HepG2 (cell line): ENCODE data around the gene RBM26. TPM values are rescaled to one million over a fixed set of nuclear protein-coding genes. Genes with fewer than 3 reads are reported as not detected.
A peak's percentile ranks its signal among the peaks of the same experiment; 100 is the strongest.

Source experiments
- CCDC6 ChIP-seq: sonication (generic); formaldehyde crosslinking; IDR thresholded peaks from 2 replicates; pipeline ENCODE4 v1.8.1; 2022; ENCODE audit warnings: mild to moderate bottlenecking, missing genetic modification reagents, moderate library complexity
- HMG20A ChIP-seq: IDR thresholded peaks from 2 replicates; pipeline ENCODE4 v1.6.1; 2016; ENCODE audit warnings: borderline replicate concordance
- MZF1 ChIP-seq: sonication (generic); formaldehyde crosslinking; IDR thresholded peaks from 2 replicates; pipeline ENCODE4 v1.8.1; 2023; ENCODE audit warnings: mild to moderate bottlenecking, missing genetic modification reagents, borderline replicate concordance
- NR3C1 ChIP-seq: sonication (generic); formaldehyde crosslinking; IDR thresholded peaks from 2 replicates; pipeline ENCODE4 v1.4.0; 2020; ENCODE audit warnings: missing genetic modification reagents
- RXRB ChIP-seq: IDR thresholded peaks from 2 replicates; pipeline ENCODE4 v1.6.1; 2016; ENCODE audit warnings: borderline replicate concordance, missing genetic modification reagents, missing compliant biosample characterization
- SMC3 ChIP-seq: IDR thresholded peaks from 2 replicates; pipeline ENCODE4 v1.6.1; 2011; ENCODE audit warnings: low read length, improper control_type of control experiment
- SP2 ChIP-seq: sonication (generic); formaldehyde crosslinking; IDR thresholded peaks from 2 replicates; pipeline ENCODE4 v1.5.1; 2020; ENCODE audit warnings: mild to moderate bottlenecking, missing genetic modification reagents
- SRY ChIP-seq: sonication (generic); formaldehyde crosslinking; IDR thresholded peaks from 2 replicates; pipeline ENCODE4 v1.8.0; 2022; ENCODE audit warnings: mild to moderate bottlenecking, missing genetic modification reagents
- STAT5B ChIP-seq: sonication (generic); formaldehyde crosslinking; IDR thresholded peaks from 2 replicates; pipeline ENCODE4 v1.4.0; 2020; ENCODE audit warnings: missing genetic modification reagents
- THYN1 ChIP-seq: sonication (generic); formaldehyde crosslinking; IDR thresholded peaks from 2 replicates; pipeline ENCODE4 v1.8.1; 2023; ENCODE audit warnings: low read depth, mild to moderate bottlenecking, moderate library complexity, missing genetic modification reagents, borderline replicate concordance
- TOE1 ChIP-seq: sonication (generic); formaldehyde crosslinking; IDR thresholded peaks from 2 replicates; pipeline ENCODE4 v1.4.0; 2020; ENCODE audit warnings: mild to moderate bottlenecking, missing genetic modification reagents
- TOPORS ChIP-seq: sonication (generic); formaldehyde crosslinking; IDR thresholded peaks from 2 replicates; pipeline ENCODE4 v1.8.0; 2023; ENCODE audit warnings: mild to moderate bottlenecking, missing genetic modification reagents
- ZNF260 ChIP-seq: sonication (generic); formaldehyde crosslinking; IDR thresholded peaks from 2 replicates; pipeline ENCODE4 v1.4.0; 2020; ENCODE audit warnings: missing genetic modification reagents, low read depth, mild to moderate bottlenecking, borderline replicate concordance
- ZNF274 ChIP-seq: sonication (generic); formaldehyde crosslinking; IDR thresholded peaks from 2 replicates; pipeline ENCODE4 v1.5.1; 2020; ENCODE audit warnings: mild to moderate bottlenecking, missing genetic modification reagents
- ZNF296 ChIP-seq: sonication (generic); formaldehyde crosslinking; conservative IDR thresholded peaks from 2 replicates; pipeline ENCODE4 v1.5.0; 2020; ENCODE audit warnings: mild to moderate bottlenecking, missing genetic modification reagents
- ZNF431 ChIP-seq: sonication (generic); formaldehyde crosslinking; IDR thresholded peaks from 2 replicates; pipeline ENCODE4 v1.9.0; 2022; ENCODE audit warnings: missing genetic modification reagents, low read depth, mild to moderate bottlenecking, borderline replicate concordance
- ZNF564 ChIP-seq: sonication (generic); formaldehyde crosslinking; IDR thresholded peaks from 2 replicates; pipeline ENCODE4 v1.8.1; 2023; ENCODE audit warnings: mild to moderate bottlenecking, missing genetic modification reagents
- ZNF7 ChIP-seq: IDR thresholded peaks from 2 replicates; pipeline ENCODE4 v1.6.1; 2016; ENCODE audit warnings: missing biosample characterization, missing genetic modification reagents
- polyA plus RNA-seq, 8 experiments: library from polyadenylated mRNA; depleted of rRNA in 3 of 8; stranded (reverse) in 7 of 8; unstranded in 1 of 8; fragments of >200 nt; fragmentation: Illumina TruSeq in 4 of 8; extraction: Trizol in 4 of 8; gene quantifications; 2 replicates each; pipeline versions ENCODE4 v1.2.1 to v1.2.3, GENCODE V29; 2011 to 2016; ENCODE audit warnings: low read depth in 4 of 8, missing spikeins in 1 of 8, mixed read lengths in 1 of 8; ENCODE audit not compliant: insufficient read depth in 1 of 8
- total RNA-seq, 5 experiments: library from RNA; depleted of rRNA; stranded (reverse); fragments of >200 nt; fragmentation: Illumina TruSeq; extraction: Trizol; gene quantifications; 2 replicates each; pipeline ENCODE4 v1.2.3, GENCODE V29; 2016; ENCODE audit warnings: low read depth in 1 of 5
- TF ChIP-seq, protein P1 (sequence below): sonication (generic); formaldehyde crosslinking; IDR thresholded peaks from 2 replicates; pipeline ENCODE4 v1.5.1; 2020; ENCODE audit warnings: mild to moderate bottlenecking, missing genetic modification reagents, moderate library complexity
- TF ChIP-seq, protein P2 (sequence below): sonication (generic); formaldehyde crosslinking; IDR thresholded peaks from 2 replicates; pipeline ENCODE4 v1.9.0; 2022; ENCODE audit warnings: low read depth, missing genetic modification reagents
- TF ChIP-seq, protein P3 (sequence below): fragments of 450-650 bp; IDR thresholded peaks from 2 replicates; pipeline ENCODE4 v1.6.1; 2016
- TF ChIP-seq, protein P4 (sequence below): sonication (generic); formaldehyde crosslinking; IDR thresholded peaks from 2 replicates; pipeline ENCODE4 v1.4.0; 2020; ENCODE audit warnings: missing genetic modification reagents, borderline replicate concordance

The RBM26 gene
- total and polyA plus RNA-seq, 2 of the 13 experiments (the other 11 are each of a cell fraction or from before 2014, with no cell fraction given) = 19.4 to 34.4 TPM

DNA sequence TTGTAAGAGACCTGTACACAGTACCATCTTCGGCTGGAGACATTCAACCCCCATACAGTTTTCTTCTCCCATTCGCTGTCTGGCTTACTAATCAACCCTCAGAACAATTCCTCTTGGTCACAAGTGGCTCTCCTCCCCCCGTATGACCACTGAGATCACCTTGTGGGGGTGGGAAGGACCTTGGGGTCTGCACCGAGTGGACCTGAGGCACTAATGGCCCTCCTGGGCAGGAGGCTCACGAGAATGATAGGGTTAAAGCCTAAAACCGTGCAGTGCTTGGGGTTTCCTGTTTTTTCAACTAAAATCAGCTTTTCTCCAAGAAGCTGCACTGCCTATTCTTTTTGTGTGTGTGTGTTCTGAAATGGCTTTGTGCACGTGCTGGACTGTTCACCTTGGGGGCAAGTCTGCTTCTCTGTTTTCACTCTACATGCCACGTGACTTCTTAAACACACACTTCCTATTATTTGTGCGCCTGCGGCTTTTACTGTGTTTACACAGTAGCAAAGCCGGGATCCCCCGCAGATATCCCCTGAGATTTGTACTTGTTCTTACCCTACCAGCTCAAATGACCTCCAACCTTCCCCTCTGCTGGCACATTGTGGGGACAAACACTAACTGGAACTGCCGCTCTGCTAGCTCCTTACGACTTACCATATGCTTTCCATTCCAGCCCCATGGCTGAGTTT is 12.3 kb downstream of the RBM26 start (continued):
- TF ChIP-seq, protein P1, sequence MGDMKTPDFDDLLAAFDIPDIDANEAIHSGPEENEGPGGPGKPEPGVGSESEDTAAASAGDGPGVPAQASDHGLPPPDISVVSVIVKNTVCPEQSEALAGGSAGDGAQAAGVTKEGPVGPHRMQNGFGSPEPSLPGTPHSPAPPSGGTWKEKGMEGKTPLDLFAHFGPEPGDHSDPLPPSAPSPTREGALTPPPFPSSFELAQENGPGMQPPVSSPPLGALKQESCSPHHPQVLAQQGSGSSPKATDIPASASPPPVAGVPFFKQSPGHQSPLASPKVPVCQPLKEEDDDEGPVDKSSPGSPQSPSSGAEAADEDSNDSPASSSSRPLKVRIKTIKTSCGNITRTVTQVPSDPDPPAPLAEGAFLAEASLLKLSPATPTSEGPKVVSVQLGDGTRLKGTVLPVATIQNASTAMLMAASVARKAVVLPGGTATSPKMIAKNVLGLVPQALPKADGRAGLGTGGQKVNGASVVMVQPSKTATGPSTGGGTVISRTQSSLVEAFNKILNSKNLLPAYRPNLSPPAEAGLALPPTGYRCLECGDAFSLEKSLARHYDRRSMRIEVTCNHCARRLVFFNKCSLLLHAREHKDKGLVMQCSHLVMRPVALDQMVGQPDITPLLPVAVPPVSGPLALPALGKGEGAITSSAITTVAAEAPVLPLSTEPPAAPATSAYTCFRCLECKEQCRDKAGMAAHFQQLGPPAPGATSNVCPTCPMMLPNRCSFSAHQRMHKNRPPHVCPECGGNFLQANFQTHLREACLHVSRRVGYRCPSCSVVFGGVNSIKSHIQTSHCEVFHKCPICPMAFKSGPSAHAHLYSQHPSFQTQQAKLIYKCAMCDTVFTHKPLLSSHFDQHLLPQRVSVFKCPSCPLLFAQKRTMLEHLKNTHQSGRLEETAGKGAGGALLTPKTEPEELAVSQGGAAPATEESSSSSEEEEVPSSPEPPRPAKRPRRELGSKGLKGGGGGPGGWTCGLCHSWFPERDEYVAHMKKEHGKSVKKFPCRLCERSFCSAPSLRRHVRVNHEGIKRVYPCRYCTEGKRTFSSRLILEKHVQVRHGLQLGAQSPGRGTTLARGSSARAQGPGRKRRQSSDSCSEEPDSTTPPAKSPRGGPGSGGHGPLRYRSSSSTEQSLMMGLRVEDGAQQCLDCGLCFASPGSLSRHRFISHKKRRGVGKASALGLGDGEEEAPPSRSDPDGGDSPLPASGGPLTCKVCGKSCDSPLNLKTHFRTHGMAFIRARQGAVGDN = peak; percentile 17; the same call in 1 of the 2 replicates
- TF ChIP-seq ZNF7 (CRISPR knock-in tag) = no peak
- TF ChIP-seq ZNF260 (CRISPR knock-in tag) = no peak
- no peak for TF ChIP-seq MZF1 (CRISPR knock-in tag)
- TF ChIP-seq SRY (CRISPR knock-in tag) = 0 out of 2 replicates have a peak, but pooled peaks have one; percentile 40
- no peak for TF ChIP-seq TOE1 (CRISPR knock-in tag)
- no peak for TF ChIP-seq HMG20A (CRISPR knock-in tag)
- TF ChIP-seq RXRB = peak; percentile 62; the same call in 1 of the 2 replicates
- TF ChIP-seq, protein P2, sequence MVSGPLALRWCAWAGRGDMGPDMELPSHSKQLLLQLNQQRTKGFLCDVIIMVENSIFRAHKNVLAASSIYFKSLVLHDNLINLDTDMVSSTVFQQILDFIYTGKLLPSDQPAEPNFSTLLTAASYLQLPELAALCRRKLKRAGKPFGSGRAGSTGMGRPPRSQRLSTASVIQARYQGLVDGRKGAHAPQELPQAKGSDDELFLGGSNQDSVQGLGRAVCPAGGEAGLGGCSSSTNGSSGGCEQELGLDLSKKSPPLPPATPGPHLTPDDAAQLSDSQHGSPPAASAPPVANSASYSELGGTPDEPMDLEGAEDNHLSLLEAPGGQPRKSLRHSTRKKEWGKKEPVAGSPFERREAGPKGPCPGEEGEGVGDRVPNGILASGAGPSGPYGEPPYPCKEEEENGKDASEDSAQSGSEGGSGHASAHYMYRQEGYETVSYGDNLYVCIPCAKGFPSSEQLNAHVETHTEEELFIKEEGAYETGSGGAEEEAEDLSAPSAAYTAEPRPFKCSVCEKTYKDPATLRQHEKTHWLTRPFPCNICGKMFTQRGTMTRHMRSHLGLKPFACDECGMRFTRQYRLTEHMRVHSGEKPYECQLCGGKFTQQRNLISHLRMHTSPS (CRISPR knock-in tag) = no peak
- no peak for TF ChIP-seq STAT5B (CRISPR knock-in tag)
- TF ChIP-seq, protein P3, sequence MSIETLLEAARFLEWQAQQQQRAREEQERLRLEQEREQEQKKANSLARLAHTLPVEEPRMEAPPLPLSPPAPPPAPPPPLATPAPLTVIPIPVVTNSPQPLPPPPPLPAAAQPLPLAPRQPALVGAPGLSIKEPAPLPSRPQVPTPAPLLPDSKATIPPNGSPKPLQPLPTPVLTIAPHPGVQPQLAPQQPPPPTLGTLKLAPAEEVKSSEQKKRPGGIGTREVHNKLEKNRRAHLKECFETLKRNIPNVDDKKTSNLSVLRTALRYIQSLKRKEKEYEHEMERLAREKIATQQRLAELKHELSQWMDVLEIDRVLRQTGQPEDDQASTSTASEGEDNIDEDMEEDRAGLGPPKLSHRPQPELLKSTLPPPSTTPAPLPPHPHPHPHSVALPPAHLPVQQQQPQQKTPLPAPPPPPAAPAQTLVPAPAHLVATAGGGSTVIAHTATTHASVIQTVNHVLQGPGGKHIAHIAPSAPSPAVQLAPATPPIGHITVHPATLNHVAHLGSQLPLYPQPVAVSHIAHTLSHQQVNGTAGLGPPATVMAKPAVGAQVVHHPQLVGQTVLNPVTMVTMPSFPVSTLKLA = peak; percentile 80
- no peak for TF ChIP-seq THYN1 (CRISPR knock-in tag)
- TF ChIP-seq NR3C1 (CRISPR knock-in tag) = no peak
- 0 out of 2 replicates have a peak, but pooled peaks have one; percentile 40 for TF ChIP-seq TOPORS (CRISPR knock-in tag)
- no peak for TF ChIP-seq ZNF274 (CRISPR knock-in tag)
- peak; percentile 65; the same call in 1 of the 2 replicates for TF ChIP-seq CCDC6 (CRISPR knock-in tag)
- TF ChIP-seq SP2 (CRISPR knock-in tag) = no peak
- TF ChIP-seq, protein P4, sequence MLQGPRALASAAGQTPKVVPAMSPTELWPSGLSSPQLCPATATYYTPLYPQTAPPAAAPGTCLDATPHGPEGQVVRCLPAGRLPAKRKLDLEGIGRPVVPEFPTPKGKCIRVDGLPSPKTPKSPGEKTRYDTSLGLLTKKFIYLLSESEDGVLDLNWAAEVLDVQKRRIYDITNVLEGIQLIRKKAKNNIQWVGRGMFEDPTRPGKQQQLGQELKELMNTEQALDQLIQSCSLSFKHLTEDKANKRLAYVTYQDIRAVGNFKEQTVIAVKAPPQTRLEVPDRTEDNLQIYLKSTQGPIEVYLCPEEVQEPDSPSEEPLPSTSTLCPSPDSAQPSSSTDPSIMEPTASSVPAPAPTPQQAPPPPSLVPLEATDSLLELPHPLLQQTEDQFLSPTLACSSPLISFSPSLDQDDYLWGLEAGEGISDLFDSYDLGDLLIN (CRISPR knock-in tag) = no peak
- no peak for TF ChIP-seq SMC3
- TF ChIP-seq ZNF564 (CRISPR knock-in tag) = no peak
- no peak for TF ChIP-seq ZNF296 (CRISPR knock-in tag)
- TF ChIP-seq ZNF431 (CRISPR knock-in tag) = no peak
